ENCODE results near the gene PBOV1. TPM values are rescaled to one million over a fixed set of nuclear protein-coding genes. Genes with fewer than 3 reads are reported as not detected.

The PBOV1 gene
- total RNA-seq, 1 donor from 2014 or later, result not detected

DNA sequence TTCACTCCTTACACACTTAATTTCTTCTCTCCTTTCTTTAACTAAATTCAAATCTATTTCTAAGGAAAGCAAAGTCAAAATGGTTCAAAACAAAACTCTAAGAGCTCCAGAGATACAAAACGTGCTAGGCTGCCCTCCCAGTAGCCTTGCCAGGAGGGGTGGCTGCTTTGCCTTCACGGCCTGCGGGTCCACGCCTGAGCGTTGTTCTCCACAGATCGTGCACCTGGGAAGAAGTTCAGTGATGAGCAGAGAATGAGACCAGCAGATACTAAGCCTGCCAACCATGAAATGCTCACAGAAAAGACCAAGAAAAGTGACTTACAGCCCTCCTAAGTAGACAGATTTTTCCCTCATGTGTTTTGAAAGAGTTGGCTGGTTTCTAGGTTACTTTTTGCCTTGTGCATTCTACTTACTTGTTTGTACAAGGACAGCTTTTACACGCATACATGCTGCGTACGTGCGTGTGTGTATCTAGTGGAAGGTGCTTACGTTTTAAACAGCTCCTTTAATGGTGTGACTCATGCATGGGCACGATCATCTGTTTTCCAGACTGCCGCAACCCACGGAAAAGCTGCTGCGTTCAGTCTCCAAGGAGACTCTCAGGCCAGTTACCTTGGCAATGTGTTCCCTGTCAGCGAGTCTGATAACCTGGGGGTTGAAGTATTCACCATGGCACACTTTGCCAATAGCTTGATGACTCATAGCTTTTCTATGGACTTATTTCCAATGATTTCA lies 32.4 kb upstream of the PBOV1 start:
- Mint-ChIP-seq H3K4me1 (peaks cover 7% of the 10 kb centered on the region), H3K4me3 (no peak overlapping the region), H3K36me3 (ENCODE audit: low read depth) (no peaks in the 10 kb centered on the region), H3K27me3 (ENCODE audit: low read depth) (no peaks in the 10 kb centered on the region), H3K9me3 (no peaks in the 10 kb centered on the region), H3K27ac (ENCODE audit: unreplicated experiment) (no peak overlapping the region)
- no peak for DNase-seq (ENCODE audit: low read depth, low spot score)
- TF ChIP-seq, protein P1, sequence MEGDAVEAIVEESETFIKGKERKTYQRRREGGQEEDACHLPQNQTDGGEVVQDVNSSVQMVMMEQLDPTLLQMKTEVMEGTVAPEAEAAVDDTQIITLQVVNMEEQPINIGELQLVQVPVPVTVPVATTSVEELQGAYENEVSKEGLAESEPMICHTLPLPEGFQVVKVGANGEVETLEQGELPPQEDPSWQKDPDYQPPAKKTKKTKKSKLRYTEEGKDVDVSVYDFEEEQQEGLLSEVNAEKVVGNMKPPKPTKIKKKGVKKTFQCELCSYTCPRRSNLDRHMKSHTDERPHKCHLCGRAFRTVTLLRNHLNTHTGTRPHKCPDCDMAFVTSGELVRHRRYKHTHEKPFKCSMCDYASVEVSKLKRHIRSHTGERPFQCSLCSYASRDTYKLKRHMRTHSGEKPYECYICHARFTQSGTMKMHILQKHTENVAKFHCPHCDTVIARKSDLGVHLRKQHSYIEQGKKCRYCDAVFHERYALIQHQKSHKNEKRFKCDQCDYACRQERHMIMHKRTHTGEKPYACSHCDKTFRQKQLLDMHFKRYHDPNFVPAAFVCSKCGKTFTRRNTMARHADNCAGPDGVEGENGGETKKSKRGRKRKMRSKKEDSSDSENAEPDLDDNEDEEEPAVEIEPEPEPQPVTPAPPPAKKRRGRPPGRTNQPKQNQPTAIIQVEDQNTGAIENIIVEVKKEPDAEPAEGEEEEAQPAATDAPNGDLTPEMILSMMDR (conservative IDR thresholded peaks at IDR 0.05), result no peak

- H3K4me1 Mint-ChIP-seq, result peaks cover 7% of the 10 kb centered on the region
Observed at GRCh38 chr6:138250053-138250452, 31.8 kb upstream of the PBOV1 start.

DNA sequence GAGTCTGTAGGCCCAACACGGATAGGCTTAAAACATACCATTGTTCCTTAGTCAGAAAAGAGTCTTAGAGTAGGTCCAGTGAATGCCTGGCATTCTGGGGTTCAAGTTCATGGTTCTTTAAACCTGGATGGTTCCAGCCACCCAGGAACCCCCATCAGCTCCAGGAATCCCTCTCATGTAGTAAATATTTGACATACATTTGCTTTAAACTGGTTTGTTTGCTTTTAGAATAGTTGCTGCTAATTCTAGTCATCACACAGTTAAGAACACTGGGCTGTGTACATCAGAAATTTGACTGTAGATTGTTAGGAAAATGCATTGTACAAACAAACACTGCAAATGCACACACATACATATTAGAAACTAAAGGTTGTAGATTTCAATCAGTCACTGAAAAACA lies 30.6 kb upstream of the PBOV1 start:
- TF ChIP-seq, protein P1 (conservative IDR thresholded peaks at IDR 0.05), result no peak
- H3K27ac Mint-ChIP-seq (ENCODE audit: unreplicated experiment), result no peak overlapping the region
- no peaks in the 10 kb centered on the region for H3K27me3 Mint-ChIP-seq (ENCODE audit: low read depth)
- no peak overlapping the region for H3K4me3 Mint-ChIP-seq
- no peak for DNase-seq (ENCODE audit: low read depth, low spot score)
- H3K9me3 Mint-ChIP-seq, result no peaks in the 10 kb centered on the region
- no peaks in the 10 kb centered on the region for H3K36me3 Mint-ChIP-seq (ENCODE audit: low read depth)
- H3K4me1 Mint-ChIP-seq, result peaks cover 7% of the 10 kb centered on the region

More at GRCh38 chr6:138250053-138250452, 31.8 kb upstream of the PBOV1 start:
- Mint-ChIP-seq H3K4me3 (no peak overlapping the region), H3K9me3 (no peaks in the 10 kb centered on the region), H3K27me3 (ENCODE audit: low read depth) (no peaks in the 10 kb centered on the region), H3K27ac (ENCODE audit: unreplicated experiment) (no peak overlapping the region), H3K36me3 (ENCODE audit: low read depth) (no peaks in the 10 kb centered on the region)
- TF ChIP-seq, protein P1 (conservative IDR thresholded peaks at IDR 0.05), result no peak
- DNase-seq (ENCODE audit: low read depth, low spot score), result no peak

- TF ChIP-seq, protein P1 (conservative IDR thresholded peaks at IDR 0.05), result no peak
- Mint-ChIP-seq H3K9me3 (no peaks in the 10 kb centered on the region), H3K27me3 (ENCODE audit: low read depth) (no peaks in the 10 kb centered on the region), H3K4me3 (no peak overlapping the region), H3K36me3 (ENCODE audit: low read depth) (no peaks in the 10 kb centered on the region), H3K27ac (ENCODE audit: unreplicated experiment) (no peak overlapping the region), H3K4me1 (peaks cover 7% of the 10 kb centered on the region)
- no peak for DNase-seq (ENCODE audit: low read depth, low spot score)
Observed at GRCh38 chr6:138248011-138248410, 29.7 kb upstream of the PBOV1 start.

- DNase-seq (ENCODE audit: low read depth, low spot score), result no peak
- Mint-ChIP-seq H3K36me3 (ENCODE audit: low read depth) (no peaks in the 10 kb centered on the region), H3K27ac (ENCODE audit: unreplicated experiment) (no peak overlapping the region), H3K27me3 (ENCODE audit: low read depth) (no peaks in the 10 kb centered on the region), H3K4me1 (no peaks in the 10 kb centered on the region), H3K9me3 (no peaks in the 10 kb centered on the region), H3K4me3 (no peak overlapping the region)
- TF ChIP-seq, protein P1 (conservative IDR thresholded peaks at IDR 0.05), result no peak
Observed at GRCh38 chr6:138246650-138247440, 28.6 kb upstream of the PBOV1 start.
